Measurements from ENCODE around the gene SETDB2.

The SETDB2 gene

GRCh38 chr13:49536144-49536873 is 92.2 kb downstream of the SETDB2 start:
- no peak for DNase-seq

DNA sequence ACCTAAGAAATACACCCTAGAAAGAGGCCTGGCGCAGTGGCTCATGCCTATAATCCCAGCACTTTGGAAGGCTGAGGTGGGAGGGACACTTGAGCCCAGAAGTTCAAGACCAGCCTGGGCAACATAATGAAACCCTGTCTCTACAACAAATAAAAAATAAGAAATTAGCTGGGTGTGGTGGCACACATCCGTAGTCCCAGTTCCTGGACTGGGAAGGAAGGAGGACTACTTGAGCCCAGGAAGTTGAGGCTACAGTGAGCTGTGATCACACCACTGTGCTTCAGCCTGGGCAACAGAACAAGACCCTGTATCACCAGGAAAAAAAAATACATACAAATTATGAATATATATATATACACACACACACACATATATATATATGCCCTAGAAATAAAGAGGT is 94.3 kb downstream of the SETDB2 start:
- DNase-seq, result no peak

GRCh38 chr13:49539313-49539712 is 95.2 kb downstream of the SETDB2 start:
- no peak for DNase-seq

DNA sequence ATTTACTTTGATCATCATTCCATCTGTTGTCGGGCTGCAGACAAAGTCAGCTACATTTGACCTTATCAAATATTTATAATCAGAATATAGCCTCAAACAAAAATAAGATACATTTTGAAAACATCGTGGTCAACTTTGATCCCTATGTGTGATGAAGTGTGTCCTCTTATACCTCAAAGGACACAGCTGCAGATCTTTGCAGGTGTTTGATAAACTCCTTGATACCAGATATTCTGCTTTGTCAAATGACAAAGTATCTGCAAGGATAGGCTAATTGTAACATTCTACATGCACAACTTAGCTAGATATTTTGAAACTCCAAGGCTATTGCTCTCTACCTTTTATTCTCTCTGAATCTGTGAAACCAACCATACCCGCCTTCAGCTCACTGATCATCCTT is 95.7 kb downstream of the SETDB2 start:
- no peak for DNase-seq

DNA sequence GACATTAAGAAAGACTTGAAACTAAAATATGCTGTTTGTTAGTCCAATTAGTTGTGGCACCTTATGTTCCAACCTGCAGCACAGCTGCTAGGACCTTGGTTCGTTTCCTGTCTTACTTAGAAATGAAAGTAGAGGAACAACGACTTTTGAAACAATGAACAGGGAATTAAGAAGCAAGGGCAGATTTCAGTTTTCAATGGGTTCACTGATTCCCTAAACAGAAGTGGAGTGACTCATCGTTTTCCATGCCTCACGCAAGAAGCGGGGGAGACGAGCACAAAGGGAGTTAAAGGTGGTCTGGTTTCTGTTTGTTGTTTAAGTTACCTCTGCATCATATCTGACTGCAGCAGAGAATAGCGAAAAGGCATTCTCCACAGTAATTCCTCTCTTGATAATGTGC is 96.5 kb downstream of the SETDB2 start:
- peak; percentile 12 for DNase-seq

DNA sequence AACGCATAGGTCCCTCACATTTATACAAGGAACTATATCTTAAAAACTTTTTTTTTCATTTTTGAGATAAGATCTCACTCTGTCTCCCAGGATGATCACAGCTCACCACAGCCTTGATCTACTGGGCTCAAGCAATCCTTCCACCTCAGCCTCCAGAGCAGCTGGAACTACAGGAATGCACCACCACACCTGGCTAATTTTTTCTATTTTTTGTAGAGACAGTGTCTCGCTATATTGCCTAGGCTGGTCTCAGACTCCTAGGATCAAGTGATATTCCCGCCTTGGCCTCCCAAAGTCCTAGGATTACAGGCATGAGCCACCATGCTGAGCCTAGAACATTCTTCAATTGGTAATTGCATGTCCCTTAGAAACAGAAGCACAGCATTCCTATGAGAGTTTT is 99.6 kb downstream of the SETDB2 start:
- no peak for DNase-seq
